Gastrocnemius medialis (tissue), 4 donors: ENCODE data around the gene DMGDH. TPM values are rescaled to one million over a fixed set of nuclear protein-coding genes. Genes with fewer than 3 reads are reported as not detected.

Source experiments
- ATAC-seq, 2 donors: fragments of 150-250 bp; one replicate each; pipeline ENCODE4 v1.9.1; 2016
- DNase-seq, 2 donors: peaks; one replicate each; pipeline ENCODE4 v3.0.0-alpha.2; 2019
- H3K27ac ChIP-seq, 4 donors: fragments of 200-600 bp; sonication (generic); 1 replicate in 1 of 4; 2 replicates in 3 of 4; pipeline ENCODE4 v1.5.1; 2016 to 2018; ENCODE audit warnings: mild to moderate bottlenecking in 2 of 4, moderate library complexity in 1 of 4
- H3K27me3 ChIP-seq, 3 donors: fragments of 200-600 bp; sonication (generic) in 2 of 3; 1 replicate in 1 of 3; 2 replicates in 2 of 3; pipeline versions ENCODE4 v1.5.1 to v1.6.0; 2016 to 2019; ENCODE audit warnings: mild to moderate bottlenecking in 1 of 3, moderate library complexity in 1 of 3
- H3K36me3 ChIP-seq, 2 donors: fragments of 200-600 bp; sonication (generic) in 1 of 2; one replicate each; pipeline ENCODE4 v1.5.1; 2017 to 2018
- H3K4me1 ChIP-seq, 2 donors: fragments of 200-600 bp; sonication (generic) in 1 of 2; one replicate each; pipeline ENCODE4 v1.5.1; 2016 to 2017; ENCODE audit warnings: mild to moderate bottlenecking in 2 of 2
- H3K4me3 ChIP-seq, 4 donors: fragments of 200-600 bp; sonication (generic) in 3 of 4; 1 replicate in 1 of 4; 2 replicates in 3 of 4; pipeline ENCODE4 v1.5.1; 2016 to 2019; ENCODE audit warnings: mild to moderate bottlenecking in 2 of 4
- H3K9me3 ChIP-seq, 3 donors: fragments of 200-600 bp; sonication (generic) in 2 of 3; 1 replicate in 1 of 3; 2 replicates in 2 of 3; pipeline ENCODE4 v1.5.1; 2016 to 2019
- POLR2A ChIP-seq, 2 donors: fragments of 450-650 bp; IDR thresholded peaks; one replicate each; pipeline ENCODE4 v1.6.1; 2017; ENCODE audit warnings: antibody characterized with exemption in 2 of 2, mild to moderate bottlenecking in 2 of 2, moderate library complexity in 2 of 2
- in situ Hi-C, 4 donors: fragments of 200-750 bp; cut with MboI; loops; one replicate each; pipeline versions ENCODE4 v1.15.0 to v1.8.0; 2017; ENCODE audit warnings: low sequenced_read_pairs in 4 of 4
- intact Hi-C: fragments of 100-400 bp; cut with DNase I; formaldehyde crosslinking; loops from one replicate; pipeline ENCODE4 v1.15.1; 2023; ENCODE audit warnings: low total_unique reads
- total RNA-seq, 4 donors: library from RNA; depleted of rRNA; stranded (reverse); fragments of >200 nt; gene quantifications; one replicate each; pipeline versions ENCODE4 v1.1.0 to v1.2.3, GENCODE V29; 2016
- TF ChIP-seq, protein P1 (sequence below), 5 experiments: fragments of 450-650 bp in 3 of 5; fragments of 200-600 bp in 2 of 5; sonication (generic) in 2 of 5; IDR thresholded peaks in 4 of 5; conservative IDR thresholded peaks in 1 of 5; 1 replicate in 4 of 5; 2 replicates in 1 of 5; pipeline ENCODE4 v1.5.1; 2016 to 2019; ENCODE audit warnings: antibody characterized with exemption in 5 of 5, mild to moderate bottlenecking in 3 of 5, moderate library complexity in 3 of 5

DMGDH gene
- total RNA-seq, 4 donors from 2014 or later: 0.15 to 1.8 (median 0.65) TPM

DNA sequence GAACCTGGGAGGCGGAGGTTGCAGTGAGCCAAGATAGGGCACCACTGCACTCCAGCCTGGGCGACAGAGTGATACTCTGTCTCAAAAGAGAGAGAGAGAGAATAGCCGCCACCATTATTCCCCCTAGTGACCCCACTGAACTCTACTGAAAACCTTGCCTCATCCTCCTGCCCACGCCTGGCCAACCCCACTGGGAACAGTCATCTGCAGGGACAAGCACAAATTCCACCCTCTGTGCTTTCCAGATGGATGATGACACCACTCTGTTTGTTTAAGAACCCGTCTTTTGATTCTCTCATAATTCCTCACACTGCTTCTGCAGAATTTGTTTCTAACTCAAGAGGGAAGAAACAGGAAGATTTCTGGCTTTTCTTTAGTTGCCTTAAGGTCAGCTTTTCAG is 12.3 kb upstream of the DMGDH start:
- ATAC-seq: no peak
- no peak for TF ChIP-seq POLR2A (IDR thresholded peaks at IDR 0.05)
- TF ChIP-seq, protein P1, sequence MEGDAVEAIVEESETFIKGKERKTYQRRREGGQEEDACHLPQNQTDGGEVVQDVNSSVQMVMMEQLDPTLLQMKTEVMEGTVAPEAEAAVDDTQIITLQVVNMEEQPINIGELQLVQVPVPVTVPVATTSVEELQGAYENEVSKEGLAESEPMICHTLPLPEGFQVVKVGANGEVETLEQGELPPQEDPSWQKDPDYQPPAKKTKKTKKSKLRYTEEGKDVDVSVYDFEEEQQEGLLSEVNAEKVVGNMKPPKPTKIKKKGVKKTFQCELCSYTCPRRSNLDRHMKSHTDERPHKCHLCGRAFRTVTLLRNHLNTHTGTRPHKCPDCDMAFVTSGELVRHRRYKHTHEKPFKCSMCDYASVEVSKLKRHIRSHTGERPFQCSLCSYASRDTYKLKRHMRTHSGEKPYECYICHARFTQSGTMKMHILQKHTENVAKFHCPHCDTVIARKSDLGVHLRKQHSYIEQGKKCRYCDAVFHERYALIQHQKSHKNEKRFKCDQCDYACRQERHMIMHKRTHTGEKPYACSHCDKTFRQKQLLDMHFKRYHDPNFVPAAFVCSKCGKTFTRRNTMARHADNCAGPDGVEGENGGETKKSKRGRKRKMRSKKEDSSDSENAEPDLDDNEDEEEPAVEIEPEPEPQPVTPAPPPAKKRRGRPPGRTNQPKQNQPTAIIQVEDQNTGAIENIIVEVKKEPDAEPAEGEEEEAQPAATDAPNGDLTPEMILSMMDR (IDR thresholded peaks at IDR 0.05 in 4 of 5, conservative IDR thresholded peaks at IDR 0.05 in 1 of 5): no peak
- H3K27me3 ChIP-seq: no peaks in the 10 kb centered on the region
- H3K4me3 ChIP-seq: no peak overlapping the region
- no peaks in the 10 kb centered on the region for H3K9me3 ChIP-seq
- in situ Hi-C loops: no loop called here
- no peaks in the 10 kb centered on the region for H3K4me1 ChIP-seq
- H3K36me3 ChIP-seq: no peaks in the 10 kb centered on the region
- intact Hi-C loops: no loop called here
- DNase-seq: no peak
- no peak overlapping the region for H3K27ac ChIP-seq

DNA sequence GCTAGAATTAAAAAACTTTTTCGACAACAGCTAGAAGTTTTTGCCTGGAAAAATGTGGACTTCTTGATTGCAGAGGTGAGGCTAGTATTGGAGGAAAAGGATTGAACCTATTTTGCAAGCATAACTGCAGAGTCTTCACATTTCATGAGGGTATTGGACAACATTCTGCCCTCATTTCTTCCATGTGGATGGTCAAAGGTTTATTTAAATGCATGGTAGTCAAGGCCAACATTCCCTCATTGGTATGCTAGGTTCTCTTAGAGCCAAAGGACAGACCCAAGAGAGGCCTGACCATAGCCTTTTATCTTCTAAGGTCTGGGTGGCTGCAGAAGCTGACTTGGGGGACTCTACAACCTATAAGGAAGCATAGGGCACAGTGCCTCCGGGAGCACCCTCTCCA is 11.3 kb upstream of the DMGDH start:
- intact Hi-C loops: no loop called here
- in situ Hi-C loops: no loop called here
- Histone ChIP-seq H3K9me3 (no peaks in the 10 kb centered on the region), H3K4me3 (no peak overlapping the region), H3K27me3 (no peaks in the 10 kb centered on the region), H3K36me3 (no peaks in the 10 kb centered on the region), H3K27ac (no peak overlapping the region), H3K4me1 (no peaks in the 10 kb centered on the region)
- ATAC-seq: no peak
- no peak for DNase-seq
- TF ChIP-seq, protein P1 (IDR thresholded peaks at IDR 0.05 in 4 of 5, conservative IDR thresholded peaks at IDR 0.05 in 1 of 5): no peak
- TF ChIP-seq POLR2A (IDR thresholded peaks at IDR 0.05): no peak

DNA sequence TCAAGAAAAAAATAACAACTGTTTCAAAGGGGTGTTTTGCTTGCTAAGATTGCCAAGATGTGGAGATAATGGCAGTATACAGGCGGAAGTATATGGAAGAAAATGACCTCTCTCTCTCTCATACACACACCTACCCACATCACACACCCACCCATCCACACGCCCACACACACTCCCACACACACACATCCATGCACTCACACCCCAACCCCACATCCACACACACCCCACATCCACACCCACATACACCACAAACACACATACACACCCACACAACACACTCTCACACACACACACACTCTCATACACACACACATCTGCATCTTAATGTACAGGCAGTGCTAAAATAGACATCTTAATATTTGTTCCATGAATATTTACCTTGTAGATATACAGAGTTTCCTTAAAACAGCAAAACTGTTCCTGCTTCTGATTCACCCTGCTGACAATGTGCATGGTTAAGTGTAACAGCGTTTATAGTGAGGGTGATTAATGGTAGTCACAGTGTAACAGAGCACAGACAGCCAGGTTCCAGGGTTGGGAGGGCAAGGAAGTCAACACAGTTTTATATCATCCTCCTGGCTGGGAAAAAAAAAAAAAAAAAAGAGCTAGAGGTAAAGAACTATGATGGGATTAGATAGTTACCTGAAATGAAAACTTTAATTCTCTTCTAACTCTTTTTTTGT is 8.3 kb upstream of the DMGDH start:
- no peaks in the 10 kb centered on the region for H3K4me1 ChIP-seq
- in situ Hi-C loops: no loop called here
- no peak overlapping the region for H3K27ac ChIP-seq
- no peak overlapping the region for H3K4me3 ChIP-seq
- H3K9me3 ChIP-seq: no peaks in the 10 kb centered on the region
- H3K36me3 ChIP-seq: no peaks in the 10 kb centered on the region
- no peaks in the 10 kb centered on the region for H3K27me3 ChIP-seq
- intact Hi-C loops: loop anchor here (5.0 kb wide), 1 partner anchor 1189 kb away; no protein-coding TSS in a partner anchor
- DNase-seq (no peak), ATAC-seq (no peak)
- no peak for TF ChIP-seq POLR2A (IDR thresholded peaks at IDR 0.05)
- TF ChIP-seq, protein P1 (IDR thresholded peaks at IDR 0.05 in 4 of 5, conservative IDR thresholded peaks at IDR 0.05 in 1 of 5): no peak

DNA sequence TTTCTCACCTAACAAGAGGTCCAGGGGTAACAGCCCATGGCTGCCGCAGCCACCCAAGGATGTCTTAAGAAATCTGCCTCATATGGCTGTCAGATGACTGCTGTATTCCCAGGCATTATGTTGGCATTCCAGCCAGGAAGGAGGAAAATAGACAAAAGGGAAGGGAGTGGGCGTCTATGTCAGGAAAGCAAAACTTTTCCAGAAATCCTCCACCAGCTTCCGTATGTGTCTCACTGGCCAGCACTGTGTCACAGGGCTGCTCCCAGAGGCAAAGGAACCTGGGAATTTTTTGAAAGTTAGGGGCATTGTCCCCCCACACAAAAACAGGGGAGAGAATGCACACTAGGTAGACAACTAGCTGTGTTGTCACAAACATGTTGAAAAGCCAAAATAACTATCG is 7.3 kb upstream of the DMGDH start:
- DNase-seq (no peak), ATAC-seq (no peak)
- no peaks in the 10 kb centered on the region for H3K9me3 ChIP-seq
- no peaks in the 10 kb centered on the region for H3K36me3 ChIP-seq
- no peak overlapping the region for H3K27ac ChIP-seq
- intact Hi-C loops: loop anchor here (5.0 kb wide), 1 partner anchor 1190 kb away; no protein-coding TSS in a partner anchor
- TF ChIP-seq, protein P1 (IDR thresholded peaks at IDR 0.05 in 4 of 5, conservative IDR thresholded peaks at IDR 0.05 in 1 of 5): no peak
- no peak for TF ChIP-seq POLR2A (IDR thresholded peaks at IDR 0.05)
- H3K4me3 ChIP-seq: no peak overlapping the region
- H3K27me3 ChIP-seq: no peaks in the 10 kb centered on the region
- no peaks in the 10 kb centered on the region for H3K4me1 ChIP-seq
- in situ Hi-C loops: no loop called here
